Measurements from ENCODE around the gene MPZL3. TPM values are rescaled to one million over a fixed set of nuclear protein-coding genes. Genes with fewer than 3 reads are reported as not detected.

Gene MPZL3
- total and polyA plus RNA-seq, 2 experiments from 2014 or later: 10.2 to 20.6 TPM

DNA sequence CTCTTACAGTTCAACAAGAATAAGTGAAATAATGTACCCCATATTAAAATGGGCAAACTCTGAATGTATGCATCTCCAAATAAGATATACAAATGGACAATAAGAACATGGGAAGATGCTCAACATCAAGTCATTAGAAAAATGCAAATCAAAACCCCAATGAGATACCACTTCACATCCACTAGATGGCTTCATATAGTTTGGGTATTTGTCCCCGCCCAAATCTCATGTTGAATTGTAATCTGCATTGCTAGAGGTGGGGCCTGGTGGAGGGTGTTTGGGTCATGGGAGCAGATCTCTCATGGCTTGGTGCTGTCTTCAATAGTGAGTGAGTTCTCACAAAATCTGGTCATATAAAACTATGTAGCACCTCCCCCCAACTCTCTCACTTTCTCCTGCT lies 6.2 kb upstream of the MPZL3 start:
- 42% methylated on average over 1 of the region's 1 CpG for WGBS (ENCODE audit: low lambda C conversion rate, missing lambda C conversion rate)
- Histone ChIP-seq H3K9me2 (replicated peaks; ENCODE audit: insufficient read depth) (no peaks in the 10 kb centered on the region), H3K36me3 (replicated peaks; ENCODE audit: insufficient read depth, low read depth) (no peaks in the 10 kb centered on the region), H3K27ac (no peak overlapping the region), H4K20me1 (ENCODE audit: insufficient read depth, poor library complexity, severe bottlenecking) (no peaks in the 10 kb centered on the region), H3K27me3 (no peaks in the 10 kb centered on the region), H3K79me2 (peaks cover 28% of the 10 kb centered on the region), H3K9me3 (ENCODE audit: low read depth) (no peaks in the 10 kb centered on the region), H3K4me2 (no peak overlapping the region), H3K4me1 (ENCODE audit: insufficient read depth) (peaks cover 4% of the 10 kb centered on the region), H3K4me3 (no peak overlapping the region), H2AFZ (no peak overlapping the region)
- no peak for DNase-seq (ENCODE audit: low spot score)
- TF ChIP-seq EZH2 (IDR thresholded peaks at IDR 0.05; ENCODE audit: borderline replicate concordance): no peak
- TF ChIP-seq, protein P1, sequence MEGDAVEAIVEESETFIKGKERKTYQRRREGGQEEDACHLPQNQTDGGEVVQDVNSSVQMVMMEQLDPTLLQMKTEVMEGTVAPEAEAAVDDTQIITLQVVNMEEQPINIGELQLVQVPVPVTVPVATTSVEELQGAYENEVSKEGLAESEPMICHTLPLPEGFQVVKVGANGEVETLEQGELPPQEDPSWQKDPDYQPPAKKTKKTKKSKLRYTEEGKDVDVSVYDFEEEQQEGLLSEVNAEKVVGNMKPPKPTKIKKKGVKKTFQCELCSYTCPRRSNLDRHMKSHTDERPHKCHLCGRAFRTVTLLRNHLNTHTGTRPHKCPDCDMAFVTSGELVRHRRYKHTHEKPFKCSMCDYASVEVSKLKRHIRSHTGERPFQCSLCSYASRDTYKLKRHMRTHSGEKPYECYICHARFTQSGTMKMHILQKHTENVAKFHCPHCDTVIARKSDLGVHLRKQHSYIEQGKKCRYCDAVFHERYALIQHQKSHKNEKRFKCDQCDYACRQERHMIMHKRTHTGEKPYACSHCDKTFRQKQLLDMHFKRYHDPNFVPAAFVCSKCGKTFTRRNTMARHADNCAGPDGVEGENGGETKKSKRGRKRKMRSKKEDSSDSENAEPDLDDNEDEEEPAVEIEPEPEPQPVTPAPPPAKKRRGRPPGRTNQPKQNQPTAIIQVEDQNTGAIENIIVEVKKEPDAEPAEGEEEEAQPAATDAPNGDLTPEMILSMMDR (IDR thresholded peaks at IDR 0.05; ENCODE audit: poor library complexity): peak; percentile 9

DNA sequence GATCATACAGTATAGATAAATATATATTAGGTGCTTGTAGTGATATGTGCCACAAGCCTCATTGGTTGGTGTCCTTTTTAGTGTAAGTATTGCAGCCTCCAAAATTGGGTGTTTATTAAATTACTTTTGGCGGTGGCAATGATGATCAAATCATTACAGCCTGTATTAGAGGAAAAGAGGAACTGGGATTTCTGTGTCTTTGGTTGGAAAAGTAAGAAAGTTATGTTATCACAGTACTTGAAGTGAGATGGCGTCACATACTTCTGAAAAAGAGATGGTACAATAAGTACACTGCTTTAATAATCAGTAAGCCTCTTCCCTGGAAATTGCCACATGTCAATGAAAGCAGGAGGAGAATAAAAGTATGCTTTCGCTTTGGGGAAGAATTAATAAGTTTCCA lies 523 bp upstream of the MPZL3 start:
- DNase-seq (ENCODE audit: low spot score): no peak
- peak overlapping the region; percentile 70 for H2AFZ ChIP-seq
- H3K9me3 ChIP-seq (ENCODE audit: low read depth): no peaks in the 10 kb centered on the region
- H3K4me3 ChIP-seq: peak overlapping the region; percentile 32
- peak overlapping the region; percentile 95 for H3K27ac ChIP-seq
- TF ChIP-seq EZH2 (IDR thresholded peaks at IDR 0.05; ENCODE audit: borderline replicate concordance) (no peak), EZH2phosphoT487 (IDR thresholded peaks at IDR 0.05; ENCODE audit: low read depth, severe bottlenecking, unreplicated experiment) (no peak)
- TF ChIP-seq, protein P1 (IDR thresholded peaks at IDR 0.05; ENCODE audit: poor library complexity): no peak
- whole genome bisulfite sequencing (ENCODE audit: low lambda C conversion rate, missing lambda C conversion rate): 66% methylated on average over 3 of the region's 3 CpGs
- H4K20me1 ChIP-seq (ENCODE audit: insufficient read depth, poor library complexity, severe bottlenecking): no peaks in the 10 kb centered on the region
- no peaks in the 10 kb centered on the region for H3K36me3 ChIP-seq (replicated peaks; ENCODE audit: insufficient read depth, low read depth)
- peak overlapping the region; percentile 74 for H3K4me2 ChIP-seq
- no peaks in the 10 kb centered on the region for H3K9me2 ChIP-seq (replicated peaks; ENCODE audit: insufficient read depth)
- peaks cover 30% of the 10 kb centered on the region for H3K79me2 ChIP-seq
- H3K4me1 ChIP-seq (ENCODE audit: insufficient read depth): peaks cover 7% of the 10 kb centered on the region
- no peaks in the 10 kb centered on the region for H3K27me3 ChIP-seq

DNA sequence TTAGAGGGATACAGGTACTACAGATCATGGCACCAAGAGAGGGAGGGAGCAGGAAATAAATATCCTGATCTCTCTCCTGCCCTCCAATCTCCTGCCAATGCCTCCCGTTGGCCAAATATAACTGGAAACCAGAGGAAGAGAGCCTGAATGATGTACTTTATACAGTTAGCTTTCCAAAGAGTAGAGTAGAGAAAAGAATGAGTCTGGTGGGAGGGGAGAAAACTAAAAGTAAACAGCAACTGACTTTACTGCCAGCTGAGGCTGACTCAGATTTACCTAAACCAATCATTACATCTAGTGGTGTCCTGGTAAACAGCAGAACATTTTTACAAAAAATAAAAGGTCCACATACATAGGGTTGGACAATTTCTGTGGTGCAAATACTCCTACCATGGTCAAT lies 5.1 kb downstream of the MPZL3 start:
- Histone ChIP-seq H3K9me3 (ENCODE audit: low read depth) (no peaks in the 10 kb centered on the region), H3K4me3 (no peak overlapping the region), H3K4me2 (peak overlapping the region; percentile 6), H3K27me3 (no peaks in the 10 kb centered on the region), H4K20me1 (ENCODE audit: insufficient read depth, poor library complexity, severe bottlenecking) (no peaks in the 10 kb centered on the region), H3K36me3 (replicated peaks; ENCODE audit: insufficient read depth, low read depth) (no peaks in the 10 kb centered on the region), H2AFZ (no peak overlapping the region), H3K4me1 (ENCODE audit: insufficient read depth) (peaks cover 9% of the 10 kb centered on the region), H3K9me2 (replicated peaks; ENCODE audit: insufficient read depth) (no peaks in the 10 kb centered on the region), H3K79me2 (peaks cover 48% of the 10 kb centered on the region), H3K27ac (peak overlapping the region; percentile 80)
- TF ChIP-seq, protein P1 (IDR thresholded peaks at IDR 0.05; ENCODE audit: poor library complexity): no peak
- no peak for TF ChIP-seq EZH2 (IDR thresholded peaks at IDR 0.05; ENCODE audit: borderline replicate concordance)
- TF ChIP-seq EZH2phosphoT487 (IDR thresholded peaks at IDR 0.05; ENCODE audit: low read depth, severe bottlenecking, unreplicated experiment): no peak
- 48% methylated on average over 1 of the region's 1 CpG for WGBS (ENCODE audit: low lambda C conversion rate, missing lambda C conversion rate)
- peak; percentile 54 for DNase-seq (ENCODE audit: low spot score)

All from hepatocyte (in vitro differentiated cells).